HCT116 (cell line): ENCODE measurements around the gene ESAM. TPM values are rescaled to one million over a fixed set of nuclear protein-coding genes. Genes with fewer than 3 reads are reported as not detected.

ENCODE experiments used
- ATAC-seq: fragments of 200-7000 bp; cut with Tn5 transposase; 2 replicates; pipeline ENCODE4 v1.9.1; 2020; ENCODE audit warnings: mild to moderate bottlenecking, moderate library complexity
- BruUV-seq: library from RNA; stranded (reverse); fragments of 400-500 nt; replicated peaks from 2 replicates; lab custom pipeline; 2021; lab: Mats Ljungman, UMichigan
- CTCF ChIA-PET: fragments of 300-600 bp; sonication (Branson Sonifier 250); formaldehyde crosslinking; loops from one replicate; lab custom pipeline; 2021; ENCODE audit warnings: antibody characterized with exemption; lab: Charles Lee
- POLR2A ChIA-PET: fragments of 300-600, 350-600 bp; sonication (Branson Sonifier 250); formaldehyde crosslinking; loops from one replicate; lab custom pipeline; 2021; ENCODE audit warnings: antibody characterized with exemption; lab: Charles Lee
- RAD21 ChIA-PET, 2 experiments: fragments of 300-600 bp; sonication (Branson Sonifier 250); formaldehyde crosslinking; loops; one replicate each; lab custom pipeline; 2023; ENCODE audit warnings: low total read pairs in 2 of 2; ENCODE audit not compliant: uncharacterized antibody in 2 of 2, unreplicated experiment in 2 of 2, low non-redundant PET in 1 of 2; lab: Charles Lee
- DNase-seq: peaks from one replicate; pipeline ENCODE4 v3.0.0-alpha.2; 2010; ENCODE audit warnings: low read depth, low spot score
- H2AFZ ChIP-seq: fragments of 200-600 bp; shearing (Covaris generic), sonication (generic); 2 replicates; pipeline ENCODE4 v1.6.1; 2017; ENCODE audit warnings: low read depth, mixed run types, mixed read lengths, antibody characterized with exemption, low read length; ENCODE audit not compliant: poor library complexity, severe bottlenecking
- H3K27ac ChIP-seq: 2 replicates; pipeline ENCODE4 v1.5.1; 2012; ENCODE audit warnings: low read depth, low read length
- H3K27me3 ChIP-seq: fragments of 200-600 bp; sonication (generic); 2 replicates; pipeline ENCODE4 v1.6.1; 2016; ENCODE audit warnings: mixed run types, low read length, mixed read lengths; ENCODE audit not compliant: insufficient read depth
- H3K36me3 ChIP-seq, 2 experiments: fragments of 200-500 bp in 1 of 2; fragments of 200-600 bp in 1 of 2; sonication (Bioruptor generic) in 1 of 2; sonication (generic) in 1 of 2; 2 replicates each; pipeline versions ENCODE4 v1.5.1 to v1.6.1; 2014 to 2016; ENCODE audit warnings: low read length in 2 of 2, inconsistent platforms in 1 of 2, mixed read lengths in 1 of 2, mixed run types in 1 of 2; ENCODE audit not compliant: insufficient read depth in 2 of 2, control insufficient read depth in 1 of 2
- H3K4me1 ChIP-seq, 2 experiments: fragments of 200-600 bp in 1 of 2; sonication (generic) in 1 of 2; 2 replicates each; pipeline versions ENCODE4 v1.5.1 to v1.6.1; 2012 to 2017; ENCODE audit warnings: low read length in 2 of 2, inconsistent platforms in 1 of 2, mild to moderate bottlenecking in 1 of 2, mixed read lengths in 1 of 2, mixed run types in 1 of 2, moderate library complexity in 1 of 2; ENCODE audit not compliant: insufficient read depth in 2 of 2, control insufficient read depth in 1 of 2
- H3K4me2 ChIP-seq: fragments of 200-600 bp; sonication (generic); 2 replicates; pipeline ENCODE4 v1.6.1; 2017; ENCODE audit warnings: mixed run types, low read length, mixed read lengths
- H3K4me3 ChIP-seq, 2 experiments: fragments of 200-600 bp in 1 of 2; sonication (generic) in 1 of 2; replicated peaks in 1 of 2; 2 replicates each; pipeline ENCODE4 v1.5.1; 2011 to 2016; ENCODE audit warnings: low read length in 2 of 2, control low read depth in 1 of 2, low read depth in 1 of 2, mild to moderate bottlenecking in 1 of 2, mixed read lengths in 1 of 2, mixed run types in 1 of 2
- H3K79me2 ChIP-seq: fragments of 200-600 bp; sonication (generic); 2 replicates; pipeline ENCODE4 v1.6.1; 2017; ENCODE audit warnings: mild to moderate bottlenecking, mixed run types, low read length, moderate library complexity, mixed read lengths; ENCODE audit not compliant: insufficient read depth
- H3K9ac ChIP-seq: fragments of 200-600 bp; sonication (generic); 2 replicates; pipeline ENCODE4 v1.6.1; 2016; ENCODE audit warnings: low read length, mixed read lengths
- H3K9me2 ChIP-seq: fragments of 200-600 bp; sonication (generic), shearing (Covaris generic); 2 replicates; pipeline ENCODE4 v1.6.1; 2017; ENCODE audit warnings: mixed run types, mild to moderate bottlenecking, moderate library complexity; ENCODE audit not compliant: insufficient read depth
- H3K9me3 ChIP-seq, 2 experiments: fragments of 200-500 bp in 1 of 2; fragments of 200-600 bp in 1 of 2; sonication (Bioruptor generic) in 1 of 2; sonication (generic) in 1 of 2; 2 replicates each; pipeline ENCODE4 v1.6.1; 2014 to 2017; ENCODE audit warnings: low read length in 2 of 2, mixed read lengths in 2 of 2, inconsistent platforms in 1 of 2, low read depth in 1 of 2, mild to moderate bottlenecking in 1 of 2, mixed run types in 1 of 2, moderate library complexity in 1 of 2; ENCODE audit not compliant: control insufficient read depth in 1 of 2, insufficient read depth in 1 of 2
- H4K20me1 ChIP-seq: fragments of 200-600 bp; sonication (generic), shearing (Covaris generic); 2 replicates; pipeline ENCODE4 v1.6.1; 2017; ENCODE audit warnings: mixed run types, mild to moderate bottlenecking, moderate library complexity; ENCODE audit not compliant: insufficient read depth
- CBX3 ChIP-seq: IDR thresholded peaks from 2 replicates; pipeline ENCODE4 v1.6.1; 2012; ENCODE audit warnings: low read depth
- CEBPB ChIP-seq: IDR thresholded peaks from 2 replicates; pipeline ENCODE4 v1.6.1; 2012; ENCODE audit warnings: low read depth
- CTCF ChIP-seq, 3 experiments: fragments of 200-600 bp in 1 of 3; sonication (generic) in 1 of 3; IDR thresholded peaks in 2 of 3; conservative IDR thresholded peaks in 1 of 3; 2 replicates each; pipeline ENCODE4 v1.5.1; 2012 to 2017; ENCODE audit warnings: low read depth in 2 of 3, low read length in 2 of 3, antibody characterized with exemption in 1 of 3, borderline replicate concordance in 1 of 3, control low read depth in 1 of 3, mild to moderate bottlenecking in 1 of 3, mixed read lengths in 1 of 3, mixed run types in 1 of 3, moderate library complexity in 1 of 3; ENCODE audit not compliant: insufficient read depth in 1 of 3
- EGR1 ChIP-seq: IDR thresholded peaks from 2 replicates; pipeline ENCODE4 v1.6.1; 2012; ENCODE audit warnings: low read depth
- ELF1 ChIP-seq: IDR thresholded peaks from 2 replicates; pipeline ENCODE4 v1.6.1; 2012; ENCODE audit warnings: low read depth, borderline replicate concordance
- EZH2 ChIP-seq: fragments of 200-600 bp; sonication (generic); IDR thresholded peaks from 2 replicates; pipeline ENCODE4 v1.6.1; 2017; ENCODE audit warnings: antibody characterized with exemption, mixed run types
- EZH2phosphoT487 ChIP-seq: fragments of 200-600 bp; IDR thresholded peaks from 2 replicates; pipeline ENCODE4 v1.6.1; 2018; ENCODE audit warnings: antibody characterized with exemption, borderline replicate concordance
- POLR2AphosphoS5 ChIP-seq: IDR thresholded peaks from 2 replicates; pipeline ENCODE4 v1.6.1; 2011; ENCODE audit warnings: mild to moderate bottlenecking, low read depth, low read length, moderate library complexity
- RAD21 ChIP-seq: IDR thresholded peaks from 2 replicates; pipeline ENCODE4 v1.6.1; 2012; ENCODE audit warnings: low read depth, mild to moderate bottlenecking
- REST ChIP-seq: IDR thresholded peaks from 2 replicates; pipeline ENCODE4 v1.6.1; 2012; ENCODE audit warnings: low read depth
- SIN3A ChIP-seq: IDR thresholded peaks from 2 replicates; pipeline ENCODE4 v1.6.1; 2012; ENCODE audit warnings: low read depth
- YY1 ChIP-seq: IDR thresholded peaks from 2 replicates; pipeline ENCODE4 v1.6.1; 2011; ENCODE audit warnings: low read length, low read depth, moderate library complexity, mild to moderate bottlenecking; ENCODE audit not compliant: insufficient replicate concordance; ENCODE audit errors: extremely low read depth
- intact Hi-C: fragments of 100-400 bp; cut with micrococcal nuclease; formaldehyde crosslinking; loops from 2 replicates; pipeline ENCODE4 v1.10.0; 2022
- total RNA-seq: library from RNA; stranded (reverse); gene quantifications from one replicate; pipeline ENCODE4 v1.2.1, GENCODE V29; 2021; ENCODE audit not compliant: unreplicated experiment
- TF ChIP-seq, protein P1 (sequence below): IDR thresholded peaks from 2 replicates; pipeline ENCODE4 v1.6.1; 2012
- TF ChIP-seq, protein P2 (sequence below): IDR thresholded peaks from 2 replicates; pipeline ENCODE4 v1.6.1; 2011; ENCODE audit warnings: mild to moderate bottlenecking, low read length, moderate library complexity; ENCODE audit not compliant: insufficient replicate concordance; ENCODE audit errors: extremely low read depth

Gene ESAM
- total RNA-seq, 1 experiment from 2014 or later, result 6.1 TPM

DNA sequence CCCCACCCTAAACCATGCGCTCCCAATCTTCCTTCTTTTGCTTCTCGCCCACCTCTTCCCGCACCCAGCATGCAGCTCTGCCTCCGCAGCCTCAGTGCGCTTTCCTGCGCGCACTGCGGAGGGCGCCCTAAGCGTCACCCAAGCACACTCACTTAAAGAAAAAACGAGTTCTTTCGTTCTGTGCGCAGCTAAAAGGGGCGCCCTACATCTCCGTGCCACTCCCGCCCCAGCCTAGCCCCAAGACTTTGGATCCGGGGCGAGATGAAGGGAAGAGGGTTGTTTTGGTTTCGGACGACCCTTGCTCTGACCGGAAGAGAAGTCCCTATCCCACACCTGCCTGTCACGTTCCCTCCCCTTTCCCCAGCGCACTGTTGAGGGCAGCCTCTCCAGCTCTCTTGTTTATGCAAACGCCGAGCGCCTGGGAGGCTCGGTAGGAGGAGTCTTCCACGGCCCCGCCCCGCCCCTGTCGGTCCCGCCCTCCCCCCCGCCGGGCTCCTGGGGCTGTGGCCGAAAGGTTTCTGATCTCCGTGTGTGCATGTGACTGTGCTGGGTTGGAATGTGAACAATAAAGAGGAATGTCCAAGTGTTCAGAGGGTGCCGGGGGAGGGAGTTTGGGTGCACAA is 15.4 kb downstream of the ESAM start:
- Histone ChIP-seq H2AFZ (peak overlapping the region; percentile 48), H3K36me3 (no peaks in the 10 kb centered on the region), H3K4me2 (peak overlapping the region; percentile 98), H3K27me3 (no peaks in the 10 kb centered on the region), H4K20me1 (no peaks in the 10 kb centered on the region), H3K4me3 (peak overlapping the region; percentile 56 to 63), H3K9ac (peak overlapping the region; percentile 56), H3K79me2 (no peaks in the 10 kb centered on the region), H3K4me1 (peaks cover 10 to 36% of the 10 kb centered on the region in 2 experiments), H3K9me2 (no peaks in the 10 kb centered on the region), H3K27ac (peak overlapping the region; percentile 56), H3K9me3 (no peaks in the 10 kb centered on the region)
- ChIA-PET CTCF (interaction anchor here (1.0 to 2.0 kb wide), 9 partner anchors 12 to 102 kb away, joined by 3 to 13 read pairs (median 4); partner anchors contain the start of genes ESAM, SIAE and SPA17), POLR2A (interaction anchor here (0.8 to 1.3 kb wide), 2 partner anchors 12 to 17 kb away, joined by 3 to 5 read pairs; no protein-coding TSS in a partner anchor), RAD21 (interaction anchor here (0.8 to 1.0 kb wide), 2 partner anchors 16 to 78 kb away, joined by 3 to 4 read pairs; partner anchors contain the start of gene ESAM (in 1 of the 2))
- peak; percentile 82 for DNase-seq
- TF ChIP-seq RAD21, result peak; percentile 47
- no peak for TF ChIP-seq REST
- peak; percentile 55 to 70 (median 66); a peak in 5 of 6 replicates for TF ChIP-seq CTCF (IDR thresholded peaks at IDR 0.05 in 2 of 3, conservative IDR thresholded peaks at IDR 0.05 in 1 of 3; ENCODE audit: borderline replicate concordance in 1 of 3, insufficient read depth in 1 of 3, low read depth in 2 of 3, low read length in 2 of 3)
- peak; percentile 41 for TF ChIP-seq YY1
- TF ChIP-seq EZH2phosphoT487, result no peak
- TF ChIP-seq EGR1, result no peak
- TF ChIP-seq, protein P1, sequence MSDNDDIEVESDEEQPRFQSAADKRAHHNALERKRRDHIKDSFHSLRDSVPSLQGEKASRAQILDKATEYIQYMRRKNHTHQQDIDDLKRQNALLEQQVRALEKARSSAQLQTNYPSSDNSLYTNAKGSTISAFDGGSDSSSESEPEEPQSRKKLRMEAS, result peak; percentile 44
- TF ChIP-seq ELF1, result no peak
- TF ChIP-seq CEBPB, result no peak
- no peak for TF ChIP-seq EZH2
- no peak for TF ChIP-seq SIN3A
- peak; percentile 64 for TF ChIP-seq POLR2AphosphoS5
- TF ChIP-seq CBX3, result peak; percentile 29
- TF ChIP-seq, protein P2, sequence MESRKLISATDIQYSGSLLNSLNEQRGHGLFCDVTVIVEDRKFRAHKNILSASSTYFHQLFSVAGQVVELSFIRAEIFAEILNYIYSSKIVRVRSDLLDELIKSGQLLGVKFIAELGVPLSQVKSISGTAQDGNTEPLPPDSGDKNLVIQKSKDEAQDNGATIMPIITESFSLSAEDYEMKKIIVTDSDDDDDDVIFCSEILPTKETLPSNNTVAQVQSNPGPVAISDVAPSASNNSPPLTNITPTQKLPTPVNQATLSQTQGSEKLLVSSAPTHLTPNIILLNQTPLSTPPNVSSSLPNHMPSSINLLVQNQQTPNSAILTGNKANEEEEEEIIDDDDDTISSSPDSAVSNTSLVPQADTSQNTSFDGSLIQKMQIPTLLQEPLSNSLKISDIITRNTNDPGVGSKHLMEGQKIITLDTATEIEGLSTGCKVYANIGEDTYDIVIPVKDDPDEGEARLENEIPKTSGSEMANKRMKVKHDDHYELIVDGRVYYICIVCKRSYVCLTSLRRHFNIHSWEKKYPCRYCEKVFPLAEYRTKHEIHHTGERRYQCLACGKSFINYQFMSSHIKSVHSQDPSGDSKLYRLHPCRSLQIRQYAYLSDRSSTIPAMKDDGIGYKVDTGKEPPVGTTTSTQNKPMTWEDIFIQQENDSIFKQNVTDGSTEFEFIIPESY, result no peak
- intact Hi-C loops, result loop anchor here (1.0 to 2.0 kb wide), 2 partner anchors 12 to 16 kb away; partner anchors contain the start of gene ESAM
- TSS peak; percentile 25 for BruUV-seq
- peak; percentile 89 for ATAC-seq
